IMR-90 (cell line): ENCODE measurements around the gene PCDH19. TPM values are rescaled to one million over a fixed set of nuclear protein-coding genes. Genes with fewer than 3 reads are reported as not detected.

Source experiments
- ATAC-seq: fragments of 200-7000 bp; cut with Tn5 transposase; 2 replicates; pipeline ENCODE4 v1.9.1; 2020; ENCODE audit warnings: low read depth, mild to moderate bottlenecking, moderate library complexity
- BruUV-seq: library from RNA; stranded (reverse); fragments of 400-500 nt; replicated peaks from 2 replicates; lab custom pipeline; 2021; lab: Mats Ljungman, UMichigan
- CTCF ChIA-PET: fragments of 300-600 bp; formaldehyde crosslinking; extraction: SDS; loops from one replicate; lab custom pipeline; 2021; ENCODE audit warnings: antibody characterized with exemption; lab: Yijun Ruan, JAX
- POLR2A ChIA-PET: fragments of 300-600 bp; sonication (Branson Sonifier 250); formaldehyde crosslinking; loops from one replicate; lab custom pipeline; 2022; ENCODE audit warnings: antibody characterized with exemption; ENCODE audit not compliant: unreplicated experiment; lab: Charles Lee
- DNase-seq: peaks from one replicate; pipeline ENCODE4 v3.0.0; 2013
- H2AFZ ChIP-seq: replicated peaks from 2 replicates; pipeline ENCODE3; 2013; ENCODE audit warnings: low read length, mild to moderate bottlenecking; ENCODE audit not compliant: poor library complexity
- H2AK5ac ChIP-seq: 2 replicates; pipeline ENCODE4 v1.6.1; 2013; ENCODE audit warnings: low read depth, low read length, inconsistent platforms
- H2AK9ac ChIP-seq: replicated peaks from 2 replicates; pipeline ENCODE3; 2013; ENCODE audit warnings: mild to moderate bottlenecking, low read depth, low read length, moderate library complexity; ENCODE audit not compliant: poor library complexity
- H2BK120ac ChIP-seq: 2 replicates; pipeline ENCODE4 v1.6.1; 2013; ENCODE audit warnings: low read depth, low read length, inconsistent platforms
- H2BK15ac ChIP-seq: 3 replicates; pipeline ENCODE4 v1.6.1; 2013; ENCODE audit warnings: low read depth, low read length, inconsistent platforms
- H2BK20ac ChIP-seq: 2 replicates; pipeline ENCODE4 v1.6.1; 2013; ENCODE audit warnings: low read depth, mild to moderate bottlenecking, inconsistent platforms, low read length, moderate library complexity
- H2BK5ac ChIP-seq: 2 replicates; pipeline ENCODE4 v1.6.1; 2013; ENCODE audit warnings: mild to moderate bottlenecking, low read depth, low read length, inconsistent platforms; ENCODE audit not compliant: poor library complexity, severe bottlenecking
- H3K14ac ChIP-seq: replicated peaks from 2 replicates; pipeline ENCODE4 v1.6.1; 2013; ENCODE audit warnings: low read depth, low read length, inconsistent platforms
- H3K18ac ChIP-seq: 2 replicates; pipeline ENCODE4 v1.6.1; 2013; ENCODE audit warnings: low read depth, low read length, control low read depth
- H3K23ac ChIP-seq: 2 replicates; pipeline ENCODE4 v1.6.1; 2013; ENCODE audit warnings: low read depth, low read length, inconsistent platforms
- H3K27ac ChIP-seq: 2 replicates; pipeline ENCODE4 v1.5.1; 2013; ENCODE audit warnings: mild to moderate bottlenecking, control low read depth, low read length; ENCODE audit not compliant: insufficient read depth
- H3K27me3 ChIP-seq: 2 replicates; pipeline ENCODE4 v1.6.1; 2013; ENCODE audit warnings: low read length; ENCODE audit not compliant: control insufficient read depth, insufficient read depth
- H3K36me3 ChIP-seq: 2 replicates; pipeline ENCODE4 v1.6.1; 2013; ENCODE audit warnings: low read length, mixed read lengths; ENCODE audit not compliant: control insufficient read depth, insufficient read depth
- H3K4ac ChIP-seq: 2 replicates; pipeline ENCODE4 v1.6.1; 2013; ENCODE audit warnings: low read depth, low read length, inconsistent platforms
- H3K4me1 ChIP-seq: 2 replicates; pipeline ENCODE4 v1.6.1; 2013; ENCODE audit warnings: low read length, mixed read lengths; ENCODE audit not compliant: control insufficient read depth, insufficient read depth
- H3K4me2 ChIP-seq: 2 replicates; pipeline ENCODE4 v1.6.1; 2013; ENCODE audit warnings: low read depth, mild to moderate bottlenecking, control low read depth, low read length, moderate library complexity
- H3K4me3 ChIP-seq: 2 replicates; pipeline ENCODE4 v1.5.1; 2013; ENCODE audit warnings: low read depth, mild to moderate bottlenecking, control low read depth, low read length, moderate library complexity; ENCODE audit not compliant: insufficient read depth
- H3K56ac ChIP-seq: 2 replicates; pipeline ENCODE4 v1.6.1; 2013; ENCODE audit warnings: low read length, inconsistent platforms; ENCODE audit not compliant: insufficient read depth; ENCODE audit errors: extremely low read depth
- H3K79me1 ChIP-seq, 2 experiments: 2 replicates each; pipeline ENCODE4 v1.6.1; 2013; ENCODE audit warnings: low read length in 2 of 2, inconsistent platforms in 1 of 2, low read depth in 1 of 2
- H3K9ac ChIP-seq: 2 replicates; pipeline ENCODE4 v1.6.1; 2013; ENCODE audit warnings: low read depth, low read length, control low read depth
- H3K9me1 ChIP-seq: 2 replicates; pipeline ENCODE4 v1.6.1; 2013; ENCODE audit warnings: low read length, inconsistent platforms; ENCODE audit not compliant: insufficient read depth
- H3K9me3 ChIP-seq: 2 replicates; pipeline ENCODE4 v1.6.1; 2013; ENCODE audit warnings: low read length; ENCODE audit not compliant: control insufficient read depth, insufficient read depth
- H4K20me1 ChIP-seq: 2 replicates; pipeline ENCODE4 v1.6.1; 2013; ENCODE audit warnings: low read length, inconsistent platforms; ENCODE audit not compliant: insufficient read depth
- H4K5ac ChIP-seq: 2 replicates; pipeline ENCODE4 v1.6.1; 2013; ENCODE audit warnings: mild to moderate bottlenecking, low read depth, low read length, control low read depth
- H4K8ac ChIP-seq, 2 experiments: 2 replicates each; pipeline ENCODE4 v1.6.1; 2013; ENCODE audit warnings: low read depth in 2 of 2, low read length in 2 of 2, control low read depth in 1 of 2, inconsistent platforms in 1 of 2
- H4K91ac ChIP-seq: 2 replicates; pipeline ENCODE4 v1.6.1; 2013; ENCODE audit warnings: low read depth, low read length, inconsistent platforms; ENCODE audit not compliant: insufficient read depth
- BHLHE40 ChIP-seq: fragments of 150-350 bp; IDR thresholded peaks from 2 replicates; pipeline ENCODE4 v1.6.1; 2016; ENCODE audit warnings: mild to moderate bottlenecking, low read depth, low read length
- CEBPB ChIP-seq: IDR thresholded peaks from 2 replicates; pipeline ENCODE4 v1.6.1; 2012; ENCODE audit warnings: low read depth, low read length, improper control_type of control experiment
- CHD1 ChIP-seq: IDR thresholded peaks from 2 replicates; pipeline ENCODE4 v1.6.1; 2012; ENCODE audit warnings: low read depth, low read length, improper control_type of control experiment
- FOS ChIP-seq: fragments of 150-350 bp; IDR thresholded peaks from 2 replicates; pipeline ENCODE4 v1.6.1; 2016; ENCODE audit warnings: low read depth, low read length
- MAFK ChIP-seq: IDR thresholded peaks from 2 replicates; pipeline ENCODE4 v1.6.1; 2012; ENCODE audit warnings: low read depth, low read length, improper control_type of control experiment
- MAZ ChIP-seq: IDR thresholded peaks from 2 replicates; pipeline ENCODE4 v1.6.1; 2012; ENCODE audit warnings: low read depth, mild to moderate bottlenecking, low read length, improper control_type of control experiment, moderate library complexity, borderline replicate concordance
- MXI1 ChIP-seq: IDR thresholded peaks from 2 replicates; pipeline ENCODE4 v1.6.1; 2012; ENCODE audit warnings: low read depth, mild to moderate bottlenecking, low read length, moderate library complexity, borderline replicate concordance
- NFE2L2 ChIP-seq: fragments of 150-350 bp; IDR thresholded peaks from 2 replicates; pipeline ENCODE4 v1.6.1; 2016; ENCODE audit warnings: low read depth, mild to moderate bottlenecking, low read length
- POLR2A ChIP-seq: IDR thresholded peaks from 2 replicates; pipeline ENCODE4 v1.6.1; 2012; ENCODE audit warnings: mild to moderate bottlenecking, low read depth, low read length
- RAD21 ChIP-seq: IDR thresholded peaks from 2 replicates; pipeline ENCODE4 v1.6.1; 2012; ENCODE audit warnings: low read length, improper control_type of control experiment
- RCOR1 ChIP-seq: IDR thresholded peaks from 2 replicates; pipeline ENCODE4 v1.6.1; 2012; ENCODE audit warnings: mild to moderate bottlenecking, low read length, improper control_type of control experiment; ENCODE audit not compliant: insufficient replicate concordance
- RFX5 ChIP-seq: IDR thresholded peaks from 2 replicates; pipeline ENCODE4 v1.8.0; 2012; ENCODE audit warnings: low read depth, mild to moderate bottlenecking, low read length, moderate library complexity
- SMC3 ChIP-seq: fragments of 150-350 bp; IDR thresholded peaks from 2 replicates; pipeline ENCODE4 v1.6.1; 2016; ENCODE audit warnings: low read depth, mild to moderate bottlenecking, antibody characterized with exemption, low read length, moderate library complexity
- WGBS, 2 experiments: methylation state at CpG; one replicate each; pipeline versions ENCODE4 v1.1.5 to v1.1.7; 2013; ENCODE audit warnings: missing lambda C conversion rate in 2 of 2; ENCODE audit not compliant: insufficient read length in 1 of 2; ENCODE audit errors: extremely low coverage in 2 of 2; 5-methylcytosine and 5-hydroxymethylcytosine counted together
- dilution Hi-C: fragments of 300-500 bp; cut with HindIII; formaldehyde crosslinking; loops from one replicate; pipeline ENCODE4 v1.14.3; 2018; ENCODE audit warnings: low sequenced_read_pairs; ENCODE audit not compliant: unreplicated experiment
- in situ Hi-C: fragments of 300-500 bp; cut with MboI; formaldehyde crosslinking; loops from 3 replicates; pipeline ENCODE4 v1.14.3; 2019; ENCODE audit warnings: low sequenced_read_pairs, inconsistent platforms, mixed read lengths
- intact Hi-C: fragments of 100-400 bp; cut with micrococcal nuclease; formaldehyde crosslinking; loops from 2 replicates; pipeline ENCODE4 v1.10.0; 2022
- polyA plus RNA-seq, 3 experiments: library from polyadenylated mRNA; depleted of rRNA; stranded (reverse); fragments of >200 nt; gene quantifications; 2 replicates each; pipeline ENCODE4 v1.2.3, GENCODE V29; 2012; ENCODE audit warnings: low replicate concordance in 1 of 3
- total RNA-seq: library from RNA; depleted of rRNA; stranded (reverse); fragments of >200 nt; gene quantifications from 2 replicates; pipeline ENCODE4 v1.2.3, GENCODE V29; 2012
- TF ChIP-seq, protein P1 (sequence below): fragments of 150-350 bp; IDR thresholded peaks from 2 replicates; pipeline ENCODE4 v1.6.1; 2016; ENCODE audit warnings: low read depth, mild to moderate bottlenecking, low read length, moderate library complexity, borderline replicate concordance
- TF ChIP-seq, protein P2 (sequence below): conservative IDR thresholded peaks from 2 replicates; pipeline ENCODE4 v1.5.1; 2012; ENCODE audit warnings: mild to moderate bottlenecking, low read depth, low read length, improper control_type of control experiment
- TF ChIP-seq, protein P3 (sequence below): fragments of 150-350 bp; IDR thresholded peaks from 2 replicates; pipeline ENCODE4 v1.6.1; 2017; ENCODE audit warnings: mild to moderate bottlenecking, antibody characterized with exemption, low read length, low read depth

The PCDH19 gene
- total and polyA plus RNA-seq, 2 of the 4 experiments (the other 2 are of a cell fraction), result not detected

DNA sequence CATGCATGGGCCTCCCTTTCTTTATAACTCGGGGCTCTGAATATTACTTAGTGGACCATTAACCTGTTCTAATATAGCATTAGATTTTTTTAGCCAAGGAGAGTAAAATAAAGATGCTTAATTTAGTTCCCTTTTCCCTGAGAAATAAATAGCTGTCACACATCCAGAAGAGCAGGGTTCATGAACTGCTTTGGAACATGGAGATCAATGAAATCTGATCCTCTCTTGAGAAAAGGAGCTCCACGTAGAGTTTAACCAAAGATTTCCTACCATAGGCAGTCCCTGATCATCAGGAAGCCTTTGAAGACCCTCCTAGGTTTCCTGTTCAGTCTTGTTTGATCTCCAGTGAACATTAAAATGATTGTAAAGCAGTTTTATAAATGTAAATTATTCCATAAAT, 8.5 kb upstream of the PCDH19 start:
- Histone ChIP-seq H3K36me3 (no peaks in the 10 kb centered on the region), H2BK5ac (no peak overlapping the region), H2BK20ac (no peak overlapping the region), H3K79me1 (no peaks in the 10 kb centered on the region), H2BK120ac (no peak overlapping the region), H3K4me3 (no peak overlapping the region), H3K9ac (no peak overlapping the region), H3K4me2 (no peak overlapping the region), H3K23ac (no peak overlapping the region), H4K8ac (no peak overlapping the region), H3K4ac (no peak overlapping the region), H2AFZ (no peak overlapping the region), H3K18ac (no peak overlapping the region), H2AK5ac (no peak overlapping the region), H4K91ac (no peak overlapping the region), H3K4me1 (no peaks in the 10 kb centered on the region), H3K56ac (no peak overlapping the region), H4K20me1 (no peaks in the 10 kb centered on the region), H3K9me3 (no peaks in the 10 kb centered on the region), H2AK9ac (no peak overlapping the region), H3K27me3 (peaks cover 5% of the 10 kb centered on the region), H3K9me1 (no peaks in the 10 kb centered on the region), H4K5ac (no peak overlapping the region), H3K14ac (no peak overlapping the region), H3K27ac (no peak overlapping the region), H2BK15ac (no peak overlapping the region)
- no peak for TF ChIP-seq RCOR1
- TF ChIP-seq CHD1, result no peak
- no peak for TF ChIP-seq MAZ
- TF ChIP-seq FOS, result no peak
- no peak for TF ChIP-seq RFX5
- no peak for TF ChIP-seq POLR2A
- TF ChIP-seq MAFK, result no peak
- TF ChIP-seq CEBPB, result no peak
- no peak for TF ChIP-seq NFE2L2
- no peak for TF ChIP-seq RAD21
- TF ChIP-seq MXI1, result no peak
- TF ChIP-seq, protein P1, sequence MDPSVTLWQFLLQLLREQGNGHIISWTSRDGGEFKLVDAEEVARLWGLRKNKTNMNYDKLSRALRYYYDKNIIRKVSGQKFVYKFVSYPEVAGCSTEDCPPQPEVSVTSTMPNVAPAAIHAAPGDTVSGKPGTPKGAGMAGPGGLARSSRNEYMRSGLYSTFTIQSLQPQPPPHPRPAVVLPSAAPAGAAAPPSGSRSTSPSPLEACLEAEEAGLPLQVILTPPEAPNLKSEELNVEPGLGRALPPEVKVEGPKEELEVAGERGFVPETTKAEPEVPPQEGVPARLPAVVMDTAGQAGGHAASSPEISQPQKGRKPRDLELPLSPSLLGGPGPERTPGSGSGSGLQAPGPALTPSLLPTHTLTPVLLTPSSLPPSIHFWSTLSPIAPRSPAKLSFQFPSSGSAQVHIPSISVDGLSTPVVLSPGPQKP, result no peak
- TF ChIP-seq, protein P2, sequence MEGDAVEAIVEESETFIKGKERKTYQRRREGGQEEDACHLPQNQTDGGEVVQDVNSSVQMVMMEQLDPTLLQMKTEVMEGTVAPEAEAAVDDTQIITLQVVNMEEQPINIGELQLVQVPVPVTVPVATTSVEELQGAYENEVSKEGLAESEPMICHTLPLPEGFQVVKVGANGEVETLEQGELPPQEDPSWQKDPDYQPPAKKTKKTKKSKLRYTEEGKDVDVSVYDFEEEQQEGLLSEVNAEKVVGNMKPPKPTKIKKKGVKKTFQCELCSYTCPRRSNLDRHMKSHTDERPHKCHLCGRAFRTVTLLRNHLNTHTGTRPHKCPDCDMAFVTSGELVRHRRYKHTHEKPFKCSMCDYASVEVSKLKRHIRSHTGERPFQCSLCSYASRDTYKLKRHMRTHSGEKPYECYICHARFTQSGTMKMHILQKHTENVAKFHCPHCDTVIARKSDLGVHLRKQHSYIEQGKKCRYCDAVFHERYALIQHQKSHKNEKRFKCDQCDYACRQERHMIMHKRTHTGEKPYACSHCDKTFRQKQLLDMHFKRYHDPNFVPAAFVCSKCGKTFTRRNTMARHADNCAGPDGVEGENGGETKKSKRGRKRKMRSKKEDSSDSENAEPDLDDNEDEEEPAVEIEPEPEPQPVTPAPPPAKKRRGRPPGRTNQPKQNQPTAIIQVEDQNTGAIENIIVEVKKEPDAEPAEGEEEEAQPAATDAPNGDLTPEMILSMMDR, result no peak
- TF ChIP-seq, protein P3, sequence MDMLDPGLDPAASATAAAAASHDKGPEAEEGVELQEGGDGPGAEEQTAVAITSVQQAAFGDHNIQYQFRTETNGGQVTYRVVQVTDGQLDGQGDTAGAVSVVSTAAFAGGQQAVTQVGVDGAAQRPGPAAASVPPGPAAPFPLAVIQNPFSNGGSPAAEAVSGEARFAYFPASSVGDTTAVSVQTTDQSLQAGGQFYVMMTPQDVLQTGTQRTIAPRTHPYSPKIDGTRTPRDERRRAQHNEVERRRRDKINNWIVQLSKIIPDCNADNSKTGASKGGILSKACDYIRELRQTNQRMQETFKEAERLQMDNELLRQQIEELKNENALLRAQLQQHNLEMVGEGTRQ, result no peak
- TF ChIP-seq SMC3, result no peak
- no peak for TF ChIP-seq BHLHE40
- DNase-seq, result no peak
- dilution Hi-C loops, result no loop called here
- ChIA-PET POLR2A (no interaction called here), CTCF (no interaction called here)
- no TSS peak for BruUV-seq
- no CpG with 5 or more reads among the region's 2 CpGs for WGBS, 2 experiments
- ATAC-seq, result no peak
- intact Hi-C loops, result no loop called here
- in situ Hi-C loops, result no loop called here
